CD4-positive, alpha-beta T cell (primary cell): Measurements from ENCODE around the gene ZNF775. TPM values are rescaled to one million over a fixed set of nuclear protein-coding genes. Genes with fewer than 3 reads are reported as not detected.

Experiments
- ATAC-seq: fragments of 200-7000 bp; cut with Tn5 transposase; one replicate; pipeline ENCODE4 v1.10.0; 2022; ENCODE audit warnings: mild to moderate bottlenecking; ENCODE audit not compliant: poor library complexity
- CTCF ChIA-PET: fragments of 350-600 bp; sonication (Branson Sonifier 250); formaldehyde crosslinking; loops from one replicate; lab custom pipeline; 2021; ENCODE audit warnings: antibody characterized with exemption, inconsistent platforms; lab: Charles Lee
- POLR2A ChIA-PET: fragments of 350-600 bp; sonication (Branson Sonifier 250); formaldehyde crosslinking; loops from one replicate; lab custom pipeline; 2021; ENCODE audit warnings: antibody characterized with exemption, inconsistent platforms; lab: Charles Lee
- DNase-seq, 14 experiments: peaks; one replicate each; pipeline ENCODE4 v3.0.0-alpha.2; 2013 to 2020; ENCODE audit warnings: mixed read lengths in 2 of 14
- H3K27ac ChIP-seq, 2 donors: one replicate each; pipeline versions ENCODE4 v1.5.1 to v1.7.0; 2013; ENCODE audit warnings: low read length in 2 of 2, low read depth in 1 of 2, mild to moderate bottlenecking in 1 of 2
- H3K27me3 ChIP-seq, 2 experiments: 1 replicate in 1 of 2; 2 replicates in 1 of 2; pipeline versions ENCODE4 v1.6.1 to v1.7.0; 2013; ENCODE audit warnings: low read length in 2 of 2, control low read depth in 1 of 2, mild to moderate bottlenecking in 1 of 2, moderate library complexity in 1 of 2; ENCODE audit not compliant: insufficient read depth in 2 of 2, control insufficient read depth in 1 of 2
- H3K36me3 ChIP-seq: one replicate; pipeline ENCODE4 v1.6.1; 2013; ENCODE audit warnings: low read length, control low read depth; ENCODE audit not compliant: insufficient read depth
- H3K4me1 ChIP-seq: one replicate; pipeline ENCODE4 v1.6.1; 2013; ENCODE audit warnings: low read length, control low read depth; ENCODE audit not compliant: insufficient read depth
- H3K4me3 ChIP-seq: one replicate; pipeline ENCODE4 v1.5.1; 2013; ENCODE audit warnings: mild to moderate bottlenecking, low read length, moderate library complexity
- H3K9me3 ChIP-seq, 2 experiments: 1 replicate in 1 of 2; 2 replicates in 1 of 2; pipeline versions ENCODE4 v1.6.1 to v1.7.0; 2013; ENCODE audit warnings: low read length in 2 of 2, mild to moderate bottlenecking in 2 of 2, control low read depth in 1 of 2, moderate library complexity in 1 of 2; ENCODE audit not compliant: control insufficient read depth in 1 of 2, insufficient read depth in 1 of 2
- H3K27ac Mint-ChIP-seq: one replicate; pipeline ENCODE4 v1.8.0; 2020; ENCODE audit warnings: mixed read lengths
- H3K27me3 Mint-ChIP-seq: one replicate; pipeline ENCODE4 v1.8.0; 2021; ENCODE audit warnings: mixed read lengths
- H3K36me3 Mint-ChIP-seq: one replicate; pipeline ENCODE4 v1.8.0; 2021; ENCODE audit warnings: low read depth, mixed read lengths
- H3K4me1 Mint-ChIP-seq: one replicate; pipeline ENCODE4 v1.8.0; 2021; ENCODE audit warnings: low read depth, mixed read lengths
- H3K4me3 Mint-ChIP-seq: one replicate; pipeline ENCODE4 v1.8.0; 2020; ENCODE audit warnings: mild to moderate bottlenecking, mixed read lengths
- H3K9me3 Mint-ChIP-seq: one replicate; pipeline ENCODE4 v1.8.0; 2020; ENCODE audit warnings: mixed read lengths
- intact Hi-C, 2 experiments: fragments of 100-400 bp; cut with DNase I in 1 of 2; cut with micrococcal nuclease in 1 of 2; formaldehyde crosslinking; loops; one replicate each; pipeline versions ENCODE4 v1.15.1 to v1.9.0; 2023 to 2025; cut with DNase I, micrococcal nuclease
- total RNA-seq, 174 experiments: library from RNA in 2 of 174; stranded (reverse) in 2 of 174; gene quantifications; one replicate each; pipeline ENCODE4 v1.2.3 and lab custom pipeline; 2021 to 2026
- TF ChIP-seq, protein P1 (sequence below): fragments of 200-600 bp; IDR thresholded peaks from one replicate; pipeline ENCODE4 v1.8.0; 2022; ENCODE audit warnings: antibody characterized with exemption, mild to moderate bottlenecking

ZNF775 gene
- total RNA-seq, 2 experiments from 2014 or later: 0.38 to 0.45 TPM

DNA sequence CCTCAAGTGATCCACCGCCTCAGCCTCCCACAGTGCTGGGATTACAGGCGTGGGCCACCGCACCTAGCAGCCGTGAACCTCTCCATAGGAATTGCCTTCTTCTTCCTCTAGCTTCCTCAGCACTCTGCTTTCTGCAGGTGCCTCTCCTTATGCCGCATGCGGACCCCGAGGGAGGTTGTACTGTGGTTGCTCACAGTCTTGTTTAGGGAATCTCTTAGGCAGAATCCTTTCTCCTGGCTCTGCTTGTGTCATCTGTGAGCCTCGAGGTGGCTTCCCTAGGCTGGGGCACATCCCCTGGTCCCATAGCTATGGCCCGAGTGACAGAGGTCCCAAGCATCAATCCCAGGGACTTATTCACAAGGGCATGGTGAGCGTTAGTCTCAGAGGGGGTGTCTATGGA lies 38.1 kb downstream of the ZNF775 start:
- ChIA-PET CTCF (no interaction called here), POLR2A (no interaction called here)
- Mint-ChIP-seq H3K27me3 (no peaks in the 10 kb centered on the region), H3K9me3 (no peaks in the 10 kb centered on the region), H3K36me3 (peaks cover under 1% of the 10 kb centered on the region), H3K27ac (no peak overlapping the region), H3K4me3 (no peak overlapping the region), H3K4me1 (peaks cover 7% of the 10 kb centered on the region)
- H3K9me3 ChIP-seq: no peaks in the 10 kb centered on the region
- no peaks in the 10 kb centered on the region for H3K36me3 ChIP-seq
- no peaks in the 10 kb centered on the region for H3K27me3 ChIP-seq
- intact Hi-C loops: no loop called here
- no peak overlapping the region for H3K4me3 ChIP-seq
- no peak overlapping the region for H3K27ac ChIP-seq
- peaks cover 9% of the 10 kb centered on the region for H3K4me1 ChIP-seq
- no peak for ATAC-seq
- TF ChIP-seq, protein P1, sequence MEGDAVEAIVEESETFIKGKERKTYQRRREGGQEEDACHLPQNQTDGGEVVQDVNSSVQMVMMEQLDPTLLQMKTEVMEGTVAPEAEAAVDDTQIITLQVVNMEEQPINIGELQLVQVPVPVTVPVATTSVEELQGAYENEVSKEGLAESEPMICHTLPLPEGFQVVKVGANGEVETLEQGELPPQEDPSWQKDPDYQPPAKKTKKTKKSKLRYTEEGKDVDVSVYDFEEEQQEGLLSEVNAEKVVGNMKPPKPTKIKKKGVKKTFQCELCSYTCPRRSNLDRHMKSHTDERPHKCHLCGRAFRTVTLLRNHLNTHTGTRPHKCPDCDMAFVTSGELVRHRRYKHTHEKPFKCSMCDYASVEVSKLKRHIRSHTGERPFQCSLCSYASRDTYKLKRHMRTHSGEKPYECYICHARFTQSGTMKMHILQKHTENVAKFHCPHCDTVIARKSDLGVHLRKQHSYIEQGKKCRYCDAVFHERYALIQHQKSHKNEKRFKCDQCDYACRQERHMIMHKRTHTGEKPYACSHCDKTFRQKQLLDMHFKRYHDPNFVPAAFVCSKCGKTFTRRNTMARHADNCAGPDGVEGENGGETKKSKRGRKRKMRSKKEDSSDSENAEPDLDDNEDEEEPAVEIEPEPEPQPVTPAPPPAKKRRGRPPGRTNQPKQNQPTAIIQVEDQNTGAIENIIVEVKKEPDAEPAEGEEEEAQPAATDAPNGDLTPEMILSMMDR: no peak
- no peak for DNase-seq

DNA sequence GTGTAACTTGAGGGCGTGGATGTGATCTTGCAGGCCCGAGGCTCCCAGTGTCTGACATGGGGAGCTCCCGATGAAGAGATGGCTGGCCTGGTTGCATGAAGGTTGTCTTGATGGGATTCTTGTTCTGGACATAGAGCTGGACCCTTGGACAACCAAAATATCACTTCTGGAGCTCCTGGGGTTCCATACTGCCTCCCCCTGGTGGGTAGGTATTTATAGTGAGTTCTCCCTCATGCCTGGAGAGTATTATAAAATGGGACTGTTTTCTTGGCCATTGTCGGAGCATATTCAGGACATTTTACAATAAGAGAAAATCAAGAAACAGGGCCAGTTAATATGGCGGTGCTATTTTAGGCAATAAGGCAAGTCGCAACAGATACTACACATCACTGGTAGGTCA lies 38.7 kb downstream of the ZNF775 start:
- Mint-ChIP-seq H3K4me1 (peaks cover 7% of the 10 kb centered on the region), H3K27me3 (no peaks in the 10 kb centered on the region), H3K27ac (no peak overlapping the region), H3K9me3 (no peaks in the 10 kb centered on the region), H3K36me3 (no peaks in the 10 kb centered on the region), H3K4me3 (no peak overlapping the region)
- TF ChIP-seq, protein P1: no peak
- intact Hi-C loops: no loop called here
- ATAC-seq (no peak), DNase-seq (no peak)
- H3K4me1 ChIP-seq: peaks cover 9% of the 10 kb centered on the region
- no peak overlapping the region for H3K27ac ChIP-seq
- ChIA-PET POLR2A (interaction anchor here (0.7 kb wide), 1 partner anchor 338 kb away, joined by 3 read pairs; no protein-coding TSS in a partner anchor), CTCF (no interaction called here)
- H3K9me3 ChIP-seq: no peaks in the 10 kb centered on the region
- H3K36me3 ChIP-seq: no peaks in the 10 kb centered on the region
- H3K27me3 ChIP-seq: no peaks in the 10 kb centered on the region
- no peak overlapping the region for H3K4me3 ChIP-seq

DNA sequence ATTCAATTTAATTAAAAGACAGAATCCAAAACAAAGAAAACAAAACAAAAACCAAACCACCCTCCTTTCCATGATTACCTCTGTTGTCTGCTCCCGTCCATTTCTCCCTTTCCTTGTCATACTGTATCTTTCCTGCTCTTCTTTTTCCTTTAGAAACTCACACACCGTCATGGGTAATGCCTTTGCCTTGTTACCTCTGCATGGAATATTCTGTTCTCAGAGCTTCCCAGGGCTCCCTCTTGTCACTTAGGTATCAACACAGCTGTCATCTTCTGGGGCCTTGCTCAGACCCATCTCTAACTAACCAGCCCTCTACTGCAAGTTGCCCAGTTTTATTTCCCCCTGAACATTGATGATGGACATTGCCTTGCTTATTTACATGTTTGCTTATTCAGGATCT lies 41.1 kb downstream of the ZNF775 start:
- no peak overlapping the region for H3K4me3 Mint-ChIP-seq
- intact Hi-C loops: loop anchor here (1.0 to 10.0 kb wide), 3 partner anchors 14 to 135 kb away; no protein-coding TSS in a partner anchor
- H3K4me1 Mint-ChIP-seq: peaks cover 7% of the 10 kb centered on the region
- Histone ChIP-seq H3K9me3 (no peaks in the 10 kb centered on the region), H3K4me1 (peaks cover 9% of the 10 kb centered on the region), H3K4me3 (no peak overlapping the region), H3K27ac (no peak overlapping the region), H3K27me3 (no peaks in the 10 kb centered on the region), H3K36me3 (no peaks in the 10 kb centered on the region)
- H3K36me3 Mint-ChIP-seq: no peaks in the 10 kb centered on the region
- no peaks in the 10 kb centered on the region for H3K27me3 Mint-ChIP-seq
- DNase-seq (peak in 1 of 14 experiments; percentile 7), ATAC-seq (no peak)
- TF ChIP-seq, protein P1: no peak
- POLR2A ChIA-PET: interaction anchor here (0.7 to 1.4 kb wide), 2 partner anchors 14 to 69 kb away, joined by 3 read pairs; no protein-coding TSS in a partner anchor
- peaks cover 2% of the 10 kb centered on the region for H3K9me3 Mint-ChIP-seq
- H3K27ac Mint-ChIP-seq: no peak overlapping the region
- CTCF ChIA-PET: interaction anchor here (2.2 kb wide), 1 partner anchor 14 kb away, joined by 9 read pairs; a partner anchor contains a TSS
